ENCODE results near the gene APOBEC3A. TPM values are rescaled to one million over a fixed set of nuclear protein-coding genes. Genes with fewer than 3 reads are reported as not detected.

APOBEC3A gene
- total RNA-seq, 1 donor, result not detected

GRCh38 chr22:38953091-38953490 is 4.3 kb upstream of the APOBEC3A start:
- H3K4me3 ChIP-seq (ENCODE audit: low read depth, low read length), result no peak overlapping the region
- no peak for DNase-seq (ENCODE audit: low read depth)
- TF ChIP-seq, protein P1, sequence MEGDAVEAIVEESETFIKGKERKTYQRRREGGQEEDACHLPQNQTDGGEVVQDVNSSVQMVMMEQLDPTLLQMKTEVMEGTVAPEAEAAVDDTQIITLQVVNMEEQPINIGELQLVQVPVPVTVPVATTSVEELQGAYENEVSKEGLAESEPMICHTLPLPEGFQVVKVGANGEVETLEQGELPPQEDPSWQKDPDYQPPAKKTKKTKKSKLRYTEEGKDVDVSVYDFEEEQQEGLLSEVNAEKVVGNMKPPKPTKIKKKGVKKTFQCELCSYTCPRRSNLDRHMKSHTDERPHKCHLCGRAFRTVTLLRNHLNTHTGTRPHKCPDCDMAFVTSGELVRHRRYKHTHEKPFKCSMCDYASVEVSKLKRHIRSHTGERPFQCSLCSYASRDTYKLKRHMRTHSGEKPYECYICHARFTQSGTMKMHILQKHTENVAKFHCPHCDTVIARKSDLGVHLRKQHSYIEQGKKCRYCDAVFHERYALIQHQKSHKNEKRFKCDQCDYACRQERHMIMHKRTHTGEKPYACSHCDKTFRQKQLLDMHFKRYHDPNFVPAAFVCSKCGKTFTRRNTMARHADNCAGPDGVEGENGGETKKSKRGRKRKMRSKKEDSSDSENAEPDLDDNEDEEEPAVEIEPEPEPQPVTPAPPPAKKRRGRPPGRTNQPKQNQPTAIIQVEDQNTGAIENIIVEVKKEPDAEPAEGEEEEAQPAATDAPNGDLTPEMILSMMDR (IDR thresholded peaks at IDR 0.05; ENCODE audit: insufficient read depth, low read depth, low read length), result no peak

GRCh38 chr22:38953577-38954413 is 3.6 kb upstream of the APOBEC3A start:
- no peak for DNase-seq (ENCODE audit: low read depth)
- TF ChIP-seq, protein P1 (IDR thresholded peaks at IDR 0.05; ENCODE audit: insufficient read depth, low read depth, low read length), result no peak
- no peak overlapping the region for H3K4me3 ChIP-seq (ENCODE audit: low read depth, low read length)

DNA sequence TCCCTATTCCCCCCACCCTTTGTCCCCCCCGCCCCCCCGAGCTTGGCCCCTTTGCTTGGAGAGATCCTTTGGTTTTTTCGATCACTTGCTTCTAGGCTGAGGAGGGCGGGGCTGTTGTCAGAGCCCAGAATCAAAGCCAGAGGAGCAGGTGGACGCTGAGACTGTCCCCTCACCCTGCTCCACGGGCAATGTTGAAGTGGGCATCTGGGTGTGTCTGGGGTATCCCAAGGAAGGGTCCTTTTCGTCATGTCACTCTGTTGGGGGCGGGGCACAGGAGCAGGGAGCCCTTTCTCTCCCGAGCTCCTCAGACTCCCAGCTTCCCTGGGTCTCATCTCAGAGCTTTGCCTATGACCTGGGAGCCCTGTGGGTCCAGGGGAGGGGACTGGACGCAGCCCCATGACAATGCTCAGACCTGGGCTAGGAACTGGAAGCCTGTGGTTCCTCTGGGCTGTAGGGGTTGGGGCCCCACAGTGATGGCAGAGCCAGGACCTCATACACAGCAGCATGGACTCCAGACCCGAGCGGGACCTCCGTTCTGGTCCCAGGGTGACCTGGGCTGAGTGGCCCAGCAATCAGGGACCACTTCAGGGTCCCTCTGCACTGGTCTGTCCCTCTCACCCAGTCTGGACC is 2.9 kb upstream of the APOBEC3A start:
- DNase-seq (ENCODE audit: low read depth), result no peak
- TF ChIP-seq, protein P1 (IDR thresholded peaks at IDR 0.05; ENCODE audit: insufficient read depth, low read depth, low read length), result no peak
- no peak overlapping the region for H3K4me3 ChIP-seq (ENCODE audit: low read depth, low read length)

GRCh38 chr22:38955250-38955905 is 2.0 kb upstream of the APOBEC3A start:
- TF ChIP-seq, protein P1 (IDR thresholded peaks at IDR 0.05; ENCODE audit: insufficient read depth, low read depth, low read length), result no peak
- H3K4me3 ChIP-seq (ENCODE audit: low read depth, low read length), result no peak overlapping the region
- no peak for DNase-seq (ENCODE audit: low read depth)

- no peak overlapping the region for H3K4me3 ChIP-seq (ENCODE audit: low read depth, low read length)
- TF ChIP-seq, protein P1 (IDR thresholded peaks at IDR 0.05; ENCODE audit: insufficient read depth, low read depth, low read length), result no peak
- DNase-seq (ENCODE audit: low read depth), result no peak
These were observed 1.5 kb upstream of the APOBEC3A start for GRCh38 chr22:38955926-38956325.

DNA sequence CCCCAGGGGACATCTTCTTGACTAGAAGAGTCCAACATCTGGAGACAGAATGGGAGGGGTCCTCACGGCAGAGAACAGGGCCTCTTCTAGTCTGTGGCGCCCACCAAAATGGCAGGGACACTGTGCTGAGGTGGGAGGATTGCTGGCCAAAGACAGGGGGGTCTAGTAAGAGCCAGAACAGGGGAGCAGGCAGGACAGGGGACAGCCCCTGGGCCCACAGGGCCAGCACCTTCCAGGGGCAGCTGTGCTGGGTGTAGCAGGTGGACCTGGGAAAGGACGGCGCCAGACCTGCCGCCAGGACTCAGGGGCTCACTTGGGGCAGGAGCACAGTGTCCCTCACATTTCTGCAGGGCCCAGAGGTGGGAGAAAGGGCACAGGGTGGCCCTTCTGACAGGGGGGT is 858 bp upstream of the APOBEC3A start:
- no peak for DNase-seq (ENCODE audit: low read depth)
- no peak overlapping the region for H3K4me3 ChIP-seq (ENCODE audit: low read depth, low read length)
- TF ChIP-seq, protein P1 (IDR thresholded peaks at IDR 0.05; ENCODE audit: insufficient read depth, low read depth, low read length), result no peak

Measured in fibroblast of villous mesenchyme (primary cell).